Activated T-helper 1 cell treated with anti-CD3 and anti-CD28 coated beads, Interleukin-12 subunit alpha, Interleukin-12 subunit beta, Interleukin-2, Interleukin-4 antibody, amounts not matched to agents 30 ng/mL and 10 ng/mL and 1 ng/mL, durations not matched to agents 14 hours and 24 hours and 36 hours (primary cell): ENCODE measurements around the gene C4BPA. TPM values are rescaled to one million over a fixed set of nuclear protein-coding genes. Genes with fewer than 3 reads are reported as not detected.
A peak's percentile ranks its signal among the peaks of the same experiment; 100 is the strongest.

Source experiments
- DNase-seq: peaks from one replicate; pipeline ENCODE4 v3.0.0; 2021; ENCODE audit warnings: low spot score
- H3K27ac Mint-ChIP-seq: one replicate; pipeline ENCODE4 v1.8.0; 2021; ENCODE audit warnings: mild to moderate bottlenecking, mixed read lengths
- H3K27me3 Mint-ChIP-seq: one replicate; pipeline ENCODE4 v1.8.0; 2022; ENCODE audit warnings: mild to moderate bottlenecking, moderate library complexity, mixed read lengths; ENCODE audit not compliant: insufficient read depth
- H3K36me3 Mint-ChIP-seq: one replicate; pipeline ENCODE4 v1.8.0; 2021; ENCODE audit warnings: low read depth, mixed read lengths
- H3K4me1 Mint-ChIP-seq: one replicate; pipeline ENCODE4 v1.8.0; 2021; ENCODE audit warnings: low read depth, mixed read lengths
- H3K4me3 Mint-ChIP-seq: one replicate; pipeline ENCODE4 v1.8.0; 2021; ENCODE audit warnings: mild to moderate bottlenecking, moderate library complexity, mixed read lengths
- H3K9me3 Mint-ChIP-seq: one replicate; pipeline ENCODE4 v1.8.0; 2021; ENCODE audit warnings: mixed read lengths
- intact Hi-C: fragments of 100-400 bp; cut with micrococcal nuclease; formaldehyde crosslinking; loops from one replicate; pipeline ENCODE4 v1.15.1; 2024
- total RNA-seq: library from RNA; stranded (reverse); gene quantifications from 2 replicates; pipeline ENCODE4 v1.2.3, GENCODE V29; 2022

Gene C4BPA
- total RNA-seq, 1 donor from 2014 or later: not detected

DNA sequence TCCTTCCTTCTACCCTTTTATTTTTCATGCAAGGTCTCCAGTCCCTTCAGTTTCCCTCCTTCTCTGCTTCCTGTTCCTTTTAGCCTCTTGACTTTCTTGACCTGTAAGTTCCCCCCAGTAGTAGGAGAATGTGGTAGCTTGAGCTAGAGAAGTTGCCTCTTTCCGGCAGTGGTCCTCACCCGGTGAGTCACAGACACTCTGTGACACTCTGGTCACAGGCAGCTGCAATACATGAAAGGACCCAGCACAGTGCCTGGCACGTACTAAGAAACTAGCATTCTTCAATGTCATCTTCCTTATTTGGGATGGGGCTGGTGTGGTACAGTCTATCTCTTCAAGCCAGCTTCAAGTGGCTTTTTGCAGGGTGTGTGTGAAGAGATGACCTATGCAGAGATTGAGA is 35.0 kb upstream of the C4BPA start:
- H3K27me3 Mint-ChIP-seq: peaks cover 2% of the 10 kb centered on the region
- H3K4me1 Mint-ChIP-seq: peaks cover 31% of the 10 kb centered on the region
- H3K9me3 Mint-ChIP-seq: no peaks in the 10 kb centered on the region
- H3K4me3 Mint-ChIP-seq: no peak overlapping the region
- H3K27ac Mint-ChIP-seq: no peak overlapping the region
- no peak for DNase-seq
- intact Hi-C loops: no loop called here
- H3K36me3 Mint-ChIP-seq: peaks cover 7% of the 10 kb centered on the region

DNA sequence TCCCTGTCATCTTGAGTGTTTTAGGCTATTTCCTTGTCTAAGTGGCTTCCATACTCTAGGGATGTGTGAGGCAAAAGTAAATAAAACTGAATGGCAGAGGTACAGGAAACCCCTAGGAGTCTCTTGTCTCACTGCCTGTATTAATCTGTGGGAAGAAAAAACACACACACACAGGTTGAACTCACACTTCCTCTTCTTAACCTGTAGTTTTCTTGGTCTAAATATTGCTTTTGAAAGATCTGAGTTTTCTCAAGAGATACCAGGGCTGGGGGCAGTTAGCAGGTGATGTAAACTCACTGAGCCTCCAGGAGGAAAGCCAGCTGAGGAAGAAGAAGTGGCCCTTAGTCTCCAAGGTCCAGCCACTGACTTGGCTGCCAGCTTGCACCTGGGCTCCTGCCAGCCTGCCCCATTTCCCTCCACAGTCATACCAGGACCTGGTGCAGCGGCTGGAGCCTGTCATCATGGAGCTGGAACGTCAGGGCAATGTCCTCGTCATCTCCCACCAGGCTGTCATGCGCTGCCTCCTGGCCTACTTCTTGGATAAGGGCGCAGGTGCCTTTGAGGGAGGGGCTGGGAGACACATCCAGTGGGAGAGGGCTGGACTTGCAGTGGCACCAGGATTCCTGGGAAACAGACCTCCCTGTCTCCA is 34.1 kb upstream of the C4BPA start:
- DNase-seq: no peak
- intact Hi-C loops: no loop called here
- peaks cover 31% of the 10 kb centered on the region for H3K4me1 Mint-ChIP-seq
- no peak overlapping the region for H3K4me3 Mint-ChIP-seq
- no peak overlapping the region for H3K27ac Mint-ChIP-seq
- peaks cover 2% of the 10 kb centered on the region for H3K27me3 Mint-ChIP-seq
- H3K36me3 Mint-ChIP-seq: peaks cover 7% of the 10 kb centered on the region
- no peaks in the 10 kb centered on the region for H3K9me3 Mint-ChIP-seq

DNA sequence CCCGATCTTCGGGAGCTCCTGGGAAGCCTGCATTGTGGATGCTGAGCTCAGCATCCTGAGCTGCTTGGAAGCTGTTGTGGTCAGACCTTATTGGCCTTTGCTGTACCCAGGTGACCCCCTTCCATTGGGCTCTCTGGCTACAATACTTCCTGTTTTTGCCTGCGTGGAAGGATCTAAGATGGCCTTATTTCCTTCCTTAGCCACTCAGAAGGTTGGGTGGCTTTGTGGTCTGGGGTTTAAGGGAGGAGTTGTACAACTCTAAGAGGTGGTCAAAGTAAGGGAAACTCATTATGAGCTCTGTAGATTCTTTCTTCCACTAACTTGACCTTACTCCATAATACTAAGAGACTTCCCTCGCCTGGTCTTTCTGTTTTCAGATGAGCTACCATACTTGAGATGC is 33.2 kb upstream of the C4BPA start:
- H3K4me3 Mint-ChIP-seq: no peak overlapping the region
- H3K36me3 Mint-ChIP-seq: peaks cover 7% of the 10 kb centered on the region
- DNase-seq: no peak
- intact Hi-C loops: no loop called here
- H3K27ac Mint-ChIP-seq: no peak overlapping the region
- no peaks in the 10 kb centered on the region for H3K9me3 Mint-ChIP-seq
- H3K27me3 Mint-ChIP-seq: peaks cover 3% of the 10 kb centered on the region
- peaks cover 31% of the 10 kb centered on the region for H3K4me1 Mint-ChIP-seq

DNA sequence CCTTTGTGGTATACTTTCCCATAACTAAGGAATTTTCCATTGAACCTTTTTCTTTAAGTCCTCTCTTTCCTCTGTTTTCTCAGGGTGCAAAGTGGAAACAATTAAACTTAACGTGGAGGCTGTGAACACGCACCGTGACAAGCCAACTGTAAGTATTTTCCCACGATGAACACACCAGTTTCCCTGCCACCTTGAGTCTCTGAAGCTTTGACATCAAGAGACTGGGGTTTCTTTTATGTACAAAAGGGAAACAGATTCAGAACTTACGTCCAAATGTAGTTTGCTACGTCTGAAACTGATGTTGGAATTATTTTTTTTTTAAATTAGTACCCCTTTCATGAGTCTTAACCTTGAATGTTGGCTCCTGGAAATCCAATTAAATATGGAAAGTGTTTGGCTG is 32.6 kb upstream of the C4BPA start:
- Mint-ChIP-seq H3K36me3 (peaks cover 7% of the 10 kb centered on the region), H3K27ac (no peak overlapping the region), H3K4me3 (no peak overlapping the region), H3K9me3 (no peaks in the 10 kb centered on the region), H3K4me1 (peaks cover 31% of the 10 kb centered on the region), H3K27me3 (peaks cover 9% of the 10 kb centered on the region)
- DNase-seq: no peak
- intact Hi-C loops: no loop called here

DNA sequence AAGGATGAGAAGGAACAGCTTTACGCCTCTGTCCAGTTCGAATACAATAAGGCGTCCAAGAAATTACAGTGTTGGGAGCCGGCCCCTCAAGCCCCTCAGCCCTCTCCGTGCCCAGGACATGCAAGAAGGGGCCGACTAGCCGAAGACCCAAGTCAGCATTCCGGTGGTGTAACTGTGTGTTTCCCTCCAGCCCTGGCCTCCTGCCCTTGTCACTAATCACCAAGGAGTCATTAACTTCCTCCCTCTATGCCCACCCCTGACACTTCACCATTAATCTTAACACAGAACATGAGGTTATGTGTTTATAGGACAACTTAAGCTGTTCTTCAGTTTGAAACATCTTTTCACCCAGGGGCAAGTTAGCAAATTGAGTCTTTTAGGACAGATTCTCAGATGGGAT is 31.8 kb upstream of the C4BPA start:
- H3K27ac Mint-ChIP-seq: no peak overlapping the region
- no peak for DNase-seq
- peaks cover 7% of the 10 kb centered on the region for H3K36me3 Mint-ChIP-seq
- H3K27me3 Mint-ChIP-seq: peaks cover 12% of the 10 kb centered on the region
- H3K4me1 Mint-ChIP-seq: peaks cover 31% of the 10 kb centered on the region
- H3K4me3 Mint-ChIP-seq: no peak overlapping the region
- no peaks in the 10 kb centered on the region for H3K9me3 Mint-ChIP-seq
- intact Hi-C loops: no loop called here

DNA sequence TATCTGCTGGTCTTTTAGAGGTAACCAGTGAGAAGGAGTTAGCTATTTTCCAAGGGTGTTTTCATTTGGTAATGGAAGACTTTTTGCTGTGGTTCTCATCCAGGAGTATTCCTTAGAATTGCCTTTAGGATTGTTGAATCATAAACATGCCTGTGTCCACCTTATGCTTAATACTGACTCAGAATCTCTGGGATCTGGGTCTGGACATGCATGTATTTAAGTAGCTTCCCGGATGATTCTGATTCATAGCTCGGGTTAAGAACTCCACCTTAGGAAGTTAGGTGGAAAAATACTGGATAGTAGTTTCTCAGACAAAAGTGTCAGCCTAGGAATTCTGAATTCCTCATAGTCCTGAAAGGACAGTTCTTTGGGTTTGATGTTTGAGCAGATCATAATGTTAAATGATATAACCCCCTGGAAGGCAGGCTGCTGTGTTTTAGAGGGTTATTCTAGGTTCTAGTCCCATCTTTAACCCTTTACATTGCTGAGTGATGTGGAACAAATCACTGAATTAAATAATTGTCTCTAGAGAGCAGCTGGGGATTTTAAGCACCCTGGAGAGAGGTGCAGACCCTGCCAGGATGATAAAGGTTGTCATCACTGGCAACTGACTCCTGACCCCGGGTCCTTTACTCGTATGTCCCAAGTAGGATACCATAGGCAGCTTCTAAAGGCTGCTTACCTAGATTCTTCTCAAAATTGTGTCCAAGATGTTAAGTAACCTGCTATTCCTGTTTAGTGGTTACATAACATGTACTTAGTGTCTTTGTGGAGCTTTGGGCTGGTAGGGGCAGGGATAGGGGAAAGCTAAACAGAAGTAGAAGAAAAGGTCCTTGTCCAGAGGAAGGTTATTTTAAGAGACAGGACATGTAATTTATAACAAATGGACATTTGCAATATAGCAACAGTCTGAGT is 29.9 kb upstream of the C4BPA start:
- intact Hi-C loops: no loop called here
- H3K36me3 Mint-ChIP-seq: peaks cover 5% of the 10 kb centered on the region
- H3K4me1 Mint-ChIP-seq: peaks cover 28% of the 10 kb centered on the region
- H3K4me3 Mint-ChIP-seq: no peak overlapping the region
- H3K27me3 Mint-ChIP-seq: peaks cover 15% of the 10 kb centered on the region
- H3K27ac Mint-ChIP-seq: no peak overlapping the region
- no peak for DNase-seq
- H3K9me3 Mint-ChIP-seq: no peaks in the 10 kb centered on the region

DNA sequence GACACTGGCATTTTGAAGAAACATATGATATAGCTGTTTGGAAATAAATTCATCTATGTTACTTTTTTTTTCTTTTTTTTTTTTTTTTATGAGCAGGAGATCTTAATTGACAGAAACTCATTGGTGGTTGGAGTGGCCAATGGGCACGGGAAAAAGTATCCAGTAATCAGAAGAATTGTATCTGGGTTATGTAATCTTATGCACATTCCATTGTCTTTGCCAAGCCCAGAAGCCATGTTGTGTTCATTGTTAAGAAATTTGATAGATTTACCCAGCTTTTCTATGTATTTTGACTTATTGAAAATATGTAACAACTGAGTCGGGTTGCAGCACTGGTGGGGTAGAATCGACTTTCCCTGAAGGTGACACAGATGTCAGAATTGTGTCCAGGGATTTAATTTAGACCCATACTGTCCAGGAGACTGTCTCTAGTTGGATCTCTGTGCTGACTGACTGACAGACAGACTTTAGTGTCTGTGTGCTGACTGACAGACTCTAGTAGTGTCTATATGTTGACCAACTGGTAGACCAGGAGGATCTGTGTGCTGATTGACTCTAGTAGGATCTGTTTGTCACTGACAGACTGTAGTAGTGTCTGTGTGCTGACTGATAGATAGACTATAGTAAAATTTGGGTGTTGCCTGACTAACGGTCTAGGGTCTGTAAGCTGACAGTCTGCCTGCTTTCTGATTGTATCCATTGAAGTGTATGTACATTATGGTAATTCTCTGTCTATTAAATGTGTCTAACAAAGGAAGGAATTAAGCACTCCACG is 27.7 kb upstream of the C4BPA start:
- no peaks in the 10 kb centered on the region for H3K9me3 Mint-ChIP-seq
- H3K4me1 Mint-ChIP-seq: peaks cover 9% of the 10 kb centered on the region
- no peak for DNase-seq
- peaks cover 19% of the 10 kb centered on the region for H3K27me3 Mint-ChIP-seq
- no peak overlapping the region for H3K4me3 Mint-ChIP-seq
- H3K36me3 Mint-ChIP-seq: peaks cover 2% of the 10 kb centered on the region
- intact Hi-C loops: no loop called here
- H3K27ac Mint-ChIP-seq: no peak overlapping the region

DNA sequence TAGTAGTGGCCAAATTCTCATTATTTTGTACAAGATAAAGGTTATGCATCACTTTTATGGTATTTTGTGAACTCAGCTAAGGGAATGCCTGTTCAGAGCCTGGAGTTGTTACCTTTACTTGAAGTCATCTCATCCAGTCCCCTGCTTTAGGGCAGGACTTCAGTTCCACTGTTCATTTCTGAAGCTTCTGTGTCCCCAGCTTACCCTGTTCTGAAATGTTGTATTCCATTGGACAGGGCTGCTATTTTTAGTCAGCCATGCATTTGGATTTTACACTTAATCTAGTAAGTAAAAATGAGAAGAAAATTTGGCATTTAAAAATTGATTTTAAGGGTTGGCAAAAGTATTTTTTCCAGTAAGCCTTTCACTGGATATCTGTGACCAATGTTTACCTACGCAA is 27.0 kb upstream of the C4BPA start:
- DNase-seq: no peak
- Mint-ChIP-seq H3K4me1 (peaks cover 3% of the 10 kb centered on the region), H3K9me3 (no peaks in the 10 kb centered on the region), H3K27me3 (peaks cover 19% of the 10 kb centered on the region), H3K36me3 (peaks cover 2% of the 10 kb centered on the region), H3K4me3 (no peak overlapping the region), H3K27ac (no peak overlapping the region)
- intact Hi-C loops: loop anchor here (1.0 kb wide), 1 partner anchor 72 kb away; no protein-coding TSS in a partner anchor

DNA sequence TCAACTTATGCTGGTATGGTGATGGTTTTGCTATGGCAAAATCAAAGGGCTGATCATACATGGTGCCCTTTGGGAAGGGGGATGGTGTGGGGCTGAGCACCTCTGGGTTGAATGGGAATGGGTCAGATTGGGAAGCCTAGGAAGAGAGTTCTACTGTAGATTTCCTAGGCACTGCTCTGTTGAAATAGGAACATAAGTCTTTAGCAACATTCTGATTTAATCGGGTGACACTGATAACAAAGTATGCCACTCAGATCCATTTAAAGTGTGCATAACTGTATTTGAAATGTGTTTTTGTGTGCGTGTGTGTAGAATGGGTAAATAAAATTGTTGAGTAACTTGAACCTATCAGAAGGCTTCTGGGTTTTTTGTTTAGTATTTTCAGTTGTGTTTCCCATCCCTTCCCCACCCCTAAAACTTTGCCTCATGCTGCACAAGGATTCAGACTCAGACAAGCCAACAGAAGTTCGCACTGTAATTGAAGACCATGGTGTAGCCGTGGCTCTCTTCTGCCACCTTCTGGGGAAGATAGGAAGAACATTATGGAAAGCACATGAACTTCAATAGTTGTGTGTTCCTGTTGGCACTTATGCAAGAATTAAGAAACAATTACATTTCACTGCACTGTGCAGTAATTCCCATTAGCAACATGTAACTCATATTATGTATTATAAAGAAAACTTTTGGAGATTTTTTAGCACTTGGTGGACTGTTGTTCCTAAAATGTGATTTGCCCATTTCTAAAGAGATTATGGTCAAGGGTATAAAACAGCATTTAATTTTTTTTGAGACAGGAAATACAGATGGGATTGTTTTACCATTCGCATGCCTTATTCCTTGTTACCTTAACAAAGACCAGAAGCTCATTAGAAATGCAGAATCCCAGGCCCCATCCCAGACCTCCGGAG is 26.3 kb upstream of the C4BPA start:
- peak; percentile 60 for DNase-seq
- peaks cover 19% of the 10 kb centered on the region for H3K27me3 Mint-ChIP-seq
- no peak overlapping the region for H3K4me3 Mint-ChIP-seq
- intact Hi-C loops: loop anchor here (1.0 kb wide), 5 partner anchors 27 to 422 kb away; no protein-coding TSS in a partner anchor
- no peaks in the 10 kb centered on the region for H3K9me3 Mint-ChIP-seq
- H3K4me1 Mint-ChIP-seq: no peaks in the 10 kb centered on the region
- H3K27ac Mint-ChIP-seq: no peak overlapping the region
- no peaks in the 10 kb centered on the region for H3K36me3 Mint-ChIP-seq

DNA sequence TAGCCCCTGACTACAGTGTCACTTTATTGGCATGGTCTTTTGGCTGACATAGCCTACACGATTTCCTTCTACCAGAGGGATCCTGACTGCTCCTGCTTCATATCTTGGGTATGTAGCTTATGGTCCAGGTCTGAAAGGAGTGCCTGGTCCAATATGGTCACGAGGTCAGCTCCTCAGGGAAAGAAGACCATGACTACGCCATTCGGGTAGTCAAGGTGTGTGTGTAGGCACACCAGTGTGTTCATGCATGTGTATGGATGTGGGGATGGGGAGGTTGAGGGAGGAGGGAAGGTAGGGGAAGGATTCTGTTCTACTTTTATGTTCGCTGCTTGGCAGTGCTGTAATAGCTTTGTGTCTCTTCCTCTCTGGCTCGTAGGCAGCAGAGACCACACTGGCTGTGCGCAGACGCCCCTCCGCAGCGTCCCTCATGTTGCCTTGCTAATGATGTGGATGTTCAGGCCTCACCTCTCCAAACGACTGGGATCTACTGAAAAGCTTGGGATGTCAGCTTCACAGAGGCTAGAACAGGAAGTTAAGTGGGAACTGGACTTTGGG is 25.4 kb upstream of the C4BPA start:
- H3K9me3 Mint-ChIP-seq: no peaks in the 10 kb centered on the region
- no peaks in the 10 kb centered on the region for H3K36me3 Mint-ChIP-seq
- H3K4me3 Mint-ChIP-seq: no peak overlapping the region
- peaks cover 25% of the 10 kb centered on the region for H3K27me3 Mint-ChIP-seq
- no peaks in the 10 kb centered on the region for H3K4me1 Mint-ChIP-seq
- no peak for DNase-seq
- H3K27ac Mint-ChIP-seq: no peak overlapping the region
- intact Hi-C loops: loop anchor here (1.0 kb wide), 4 partner anchors 28 to 421 kb away; no protein-coding TSS in a partner anchor

DNA sequence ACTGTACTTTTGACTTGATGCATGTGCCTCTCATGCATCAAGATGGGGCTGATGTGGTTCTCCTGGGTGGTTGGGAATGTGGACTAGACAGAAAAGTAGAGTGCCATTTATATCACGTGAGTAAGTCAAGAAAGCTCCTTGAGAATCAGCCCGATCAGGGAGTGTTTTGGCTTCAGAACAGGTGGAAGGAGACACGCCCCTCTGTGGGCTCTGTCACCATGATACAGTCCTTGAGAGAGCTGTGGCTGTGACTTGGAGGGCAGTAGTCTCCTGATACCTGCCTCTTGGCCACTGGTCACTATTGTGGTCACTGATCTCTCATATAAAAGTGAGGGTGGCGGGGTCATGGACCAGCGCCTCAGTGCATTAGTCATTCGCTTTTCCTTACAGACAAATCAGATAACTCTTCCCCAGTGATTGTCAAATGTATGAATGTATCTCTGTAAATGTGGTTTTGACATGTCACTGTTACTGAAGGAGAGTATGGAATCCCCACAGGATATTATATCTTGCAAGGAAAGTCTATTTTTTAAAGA is 24.3 kb upstream of the C4BPA start:
- H3K27me3 Mint-ChIP-seq: peaks cover 25% of the 10 kb centered on the region
- intact Hi-C loops: no loop called here
- DNase-seq: no peak
- no peaks in the 10 kb centered on the region for H3K36me3 Mint-ChIP-seq
- no peak overlapping the region for H3K4me3 Mint-ChIP-seq
- no peaks in the 10 kb centered on the region for H3K9me3 Mint-ChIP-seq
- H3K27ac Mint-ChIP-seq: no peak overlapping the region
- H3K4me1 Mint-ChIP-seq: peaks cover 7% of the 10 kb centered on the region

DNA sequence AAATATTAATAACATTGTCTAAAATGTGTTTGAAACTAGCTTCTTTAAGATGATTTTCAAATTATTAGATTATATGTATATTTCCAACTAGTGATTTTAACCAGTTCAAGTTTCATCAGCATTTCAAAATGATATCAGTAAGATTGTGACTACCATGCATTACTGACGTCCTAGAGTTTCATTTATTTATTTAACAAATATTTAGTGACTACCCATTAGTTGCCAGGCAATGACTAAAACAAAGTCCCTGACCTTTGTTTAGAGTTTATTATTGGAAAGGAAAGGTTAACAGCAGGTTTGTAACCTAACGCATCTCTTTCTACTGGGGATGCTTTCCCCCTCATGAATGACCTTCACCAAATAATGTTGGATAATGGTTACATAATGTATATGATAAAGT is 22.9 kb upstream of the C4BPA start:
- DNase-seq: no peak
- H3K9me3 Mint-ChIP-seq: no peaks in the 10 kb centered on the region
- no peak overlapping the region for H3K27ac Mint-ChIP-seq
- no peak overlapping the region for H3K4me3 Mint-ChIP-seq
- H3K27me3 Mint-ChIP-seq: peaks cover 21% of the 10 kb centered on the region
- intact Hi-C loops: no loop called here
- H3K36me3 Mint-ChIP-seq: no peaks in the 10 kb centered on the region
- H3K4me1 Mint-ChIP-seq: peaks cover 20% of the 10 kb centered on the region
